Fibroblast of villous mesenchyme (primary cell): ENCODE results near the gene BAIAP2. TPM values are rescaled to one million over a fixed set of nuclear protein-coding genes. Genes with fewer than 3 reads are reported as not detected.
"Not testable (repeated sequence)": the region's sequence is repeated elsewhere in the genome, so short reads cannot be mapped to it uniquely, and the experiment has no call there.

Source experiments
- DNase-seq: peaks from one replicate; pipeline ENCODE4 v3.0.0-alpha.2; 2010; ENCODE audit warnings: low read depth
- H3K4me3 ChIP-seq: 2 replicates; pipeline ENCODE4 v1.5.1; 2011; ENCODE audit warnings: low read depth, mild to moderate bottlenecking, low read length
- total RNA-seq: library from RNA; depleted of rRNA; stranded (reverse); fragments of >200 nt; gene quantifications from 2 replicates; pipeline ENCODE4 v1.2.3, GENCODE V29; 2012
- TF ChIP-seq, protein P1 (sequence below): IDR thresholded peaks from 2 replicates; pipeline ENCODE4 v1.5.1; 2012; ENCODE audit warnings: low read depth, mild to moderate bottlenecking, low read length; ENCODE audit not compliant: insufficient read depth

The BAIAP2 gene
- total RNA-seq, 1 donor, result 25.0 TPM

DNA sequence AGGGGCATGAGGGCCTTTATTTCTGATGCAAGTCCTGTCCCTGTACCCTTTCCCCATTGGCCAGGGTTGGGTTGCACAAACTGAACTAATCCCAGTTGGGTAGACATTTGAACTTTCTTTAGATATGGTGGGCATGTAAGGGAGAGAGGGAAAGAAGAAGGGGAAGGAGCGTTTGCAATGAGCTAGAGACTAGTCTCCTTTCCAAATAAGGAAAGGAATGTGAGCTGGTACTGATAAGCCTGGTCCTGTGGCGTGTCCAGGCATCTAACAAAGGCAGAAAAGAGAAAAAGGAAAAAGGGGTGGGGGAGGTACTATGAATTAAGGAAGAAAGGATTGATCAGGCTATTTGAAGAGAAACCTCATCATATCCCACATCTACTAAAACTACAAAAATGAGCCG, 23.0 kb upstream of the BAIAP2 start:
- no peak for DNase-seq
- no peak overlapping the region for H3K4me3 ChIP-seq
- TF ChIP-seq, protein P1, sequence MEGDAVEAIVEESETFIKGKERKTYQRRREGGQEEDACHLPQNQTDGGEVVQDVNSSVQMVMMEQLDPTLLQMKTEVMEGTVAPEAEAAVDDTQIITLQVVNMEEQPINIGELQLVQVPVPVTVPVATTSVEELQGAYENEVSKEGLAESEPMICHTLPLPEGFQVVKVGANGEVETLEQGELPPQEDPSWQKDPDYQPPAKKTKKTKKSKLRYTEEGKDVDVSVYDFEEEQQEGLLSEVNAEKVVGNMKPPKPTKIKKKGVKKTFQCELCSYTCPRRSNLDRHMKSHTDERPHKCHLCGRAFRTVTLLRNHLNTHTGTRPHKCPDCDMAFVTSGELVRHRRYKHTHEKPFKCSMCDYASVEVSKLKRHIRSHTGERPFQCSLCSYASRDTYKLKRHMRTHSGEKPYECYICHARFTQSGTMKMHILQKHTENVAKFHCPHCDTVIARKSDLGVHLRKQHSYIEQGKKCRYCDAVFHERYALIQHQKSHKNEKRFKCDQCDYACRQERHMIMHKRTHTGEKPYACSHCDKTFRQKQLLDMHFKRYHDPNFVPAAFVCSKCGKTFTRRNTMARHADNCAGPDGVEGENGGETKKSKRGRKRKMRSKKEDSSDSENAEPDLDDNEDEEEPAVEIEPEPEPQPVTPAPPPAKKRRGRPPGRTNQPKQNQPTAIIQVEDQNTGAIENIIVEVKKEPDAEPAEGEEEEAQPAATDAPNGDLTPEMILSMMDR, result no peak

DNA sequence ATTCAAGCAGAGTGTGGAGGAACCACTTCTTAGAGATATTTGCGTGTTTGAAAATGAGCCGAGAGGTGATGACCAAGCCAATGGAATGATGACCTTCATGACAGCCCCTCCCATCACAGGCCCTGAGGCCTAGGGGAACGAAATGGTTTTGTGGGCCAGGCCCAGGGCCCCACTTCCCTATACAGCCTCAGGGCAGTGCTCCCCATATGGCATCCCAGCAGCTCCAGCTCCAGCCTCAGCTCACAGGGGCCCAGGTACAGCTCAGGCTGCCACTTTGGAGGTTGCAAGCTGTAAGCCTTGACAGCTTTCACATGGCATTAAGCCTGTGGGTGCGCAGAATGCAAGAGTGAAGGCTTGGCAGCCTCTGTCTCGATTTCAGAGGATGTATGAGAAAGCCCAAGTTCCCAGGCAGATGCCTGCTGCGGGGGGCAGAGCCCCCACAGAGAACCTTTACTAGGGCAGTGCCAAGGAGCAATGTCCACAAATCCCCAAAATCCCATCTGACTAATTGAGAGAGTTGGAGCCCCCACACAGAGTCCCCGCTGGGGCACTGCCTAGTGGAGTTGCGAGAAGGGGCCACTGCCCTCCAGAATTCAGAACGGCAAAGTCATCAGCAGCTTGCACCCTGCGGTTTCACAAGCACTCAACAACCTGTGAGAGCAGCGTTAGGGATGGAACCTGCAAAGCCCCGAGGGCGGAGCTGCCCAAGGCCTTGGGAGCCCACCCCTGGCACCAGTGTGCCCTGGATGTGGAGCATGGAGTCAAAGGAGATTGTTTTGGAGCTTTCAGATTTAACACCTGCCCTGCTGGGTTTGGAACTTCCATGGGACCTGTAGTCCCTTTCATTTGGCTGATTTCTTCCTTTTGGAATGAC, 22.1 kb upstream of the BAIAP2 start:
- H3K4me3 ChIP-seq, result no peak overlapping the region
- DNase-seq, result no peak
- TF ChIP-seq, protein P1, result no peak

DNA sequence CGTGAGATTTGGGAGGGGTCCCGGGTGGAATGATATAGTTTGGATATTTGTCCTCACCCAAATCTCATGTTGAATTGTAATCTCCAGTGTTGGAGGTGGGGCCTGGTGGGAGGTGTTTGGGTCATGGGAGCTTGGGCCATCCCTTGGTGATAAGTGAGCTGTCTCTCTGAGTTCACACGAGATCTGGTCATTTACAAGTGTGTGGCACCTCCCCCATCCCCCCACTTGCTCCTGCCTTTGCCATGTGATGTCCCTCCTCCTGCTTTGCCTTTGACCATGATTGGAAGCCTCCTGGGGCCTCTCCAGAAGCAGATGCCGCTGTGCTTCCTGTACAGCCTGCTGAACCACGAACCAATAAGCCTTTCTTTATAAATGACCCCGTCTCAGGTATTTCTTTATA, 21.3 kb upstream of the BAIAP2 start:
- DNase-seq, result no peak
- TF ChIP-seq, protein P1, result no peak
- no peak overlapping the region for H3K4me3 ChIP-seq

DNA sequence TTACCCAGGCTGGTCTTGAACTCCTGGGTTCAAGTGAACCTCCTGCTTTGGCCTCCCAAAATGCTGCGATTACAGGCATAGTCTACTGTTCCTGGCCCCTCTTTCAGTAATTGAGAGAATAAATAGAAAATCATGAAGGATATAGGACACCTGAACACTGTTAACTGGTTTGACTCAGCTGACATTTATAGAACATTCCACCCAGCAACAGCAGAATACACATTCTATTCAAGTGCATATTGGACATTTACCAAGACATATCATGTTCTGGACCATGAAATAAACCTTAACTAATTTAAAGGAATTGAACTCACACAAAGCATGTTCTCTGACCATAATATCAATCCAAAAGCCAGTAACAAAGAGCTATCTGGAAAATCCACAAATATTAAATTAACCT, 19.8 kb upstream of the BAIAP2 start:
- DNase-seq, result no peak
- TF ChIP-seq, protein P1, result no peak
- no peak overlapping the region for H3K4me3 ChIP-seq

DNA sequence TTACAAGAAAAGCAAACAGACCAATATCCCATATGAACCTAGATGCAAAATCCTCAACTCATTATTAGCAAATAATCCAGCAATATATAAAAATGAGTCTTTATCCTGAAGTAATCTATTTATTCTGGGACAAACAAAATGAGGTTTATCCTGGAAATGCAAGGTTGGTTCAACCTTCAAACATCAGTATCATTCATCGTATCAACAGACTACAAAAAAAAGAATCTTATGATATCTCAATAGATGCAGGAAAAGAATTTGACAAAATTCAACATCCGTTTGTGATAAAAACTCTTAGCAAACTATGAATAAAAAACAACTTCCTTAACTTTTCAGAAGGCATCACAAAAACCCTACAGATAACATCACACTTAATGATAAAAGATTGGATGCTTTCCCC, 18.4 kb upstream of the BAIAP2 start:
- TF ChIP-seq, protein P1, result no peak
- no peak overlapping the region for H3K4me3 ChIP-seq
- no peak for DNase-seq

DNA sequence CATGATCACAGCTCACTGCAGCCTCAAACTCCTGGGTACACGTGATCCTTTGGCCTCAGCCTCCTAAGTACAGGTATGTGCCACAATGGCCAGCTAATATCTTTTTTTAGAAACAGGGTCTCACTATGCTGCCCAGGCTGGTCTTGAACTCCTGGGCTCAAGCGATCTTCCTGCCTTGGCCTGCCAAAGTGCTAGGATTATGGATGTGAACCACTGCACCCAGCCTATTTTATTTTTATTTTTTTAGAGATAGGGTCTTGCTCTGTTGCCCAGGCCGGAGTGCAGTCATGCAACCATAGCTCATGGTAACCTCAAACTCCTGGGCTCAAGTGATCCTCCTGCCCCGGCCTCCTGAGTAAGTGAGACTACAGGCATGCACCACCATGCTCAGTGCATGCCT, 17.6 kb upstream of the BAIAP2 start:
- not testable (repeated sequence) for DNase-seq, H3K4me3 ChIP-seq

DNA sequence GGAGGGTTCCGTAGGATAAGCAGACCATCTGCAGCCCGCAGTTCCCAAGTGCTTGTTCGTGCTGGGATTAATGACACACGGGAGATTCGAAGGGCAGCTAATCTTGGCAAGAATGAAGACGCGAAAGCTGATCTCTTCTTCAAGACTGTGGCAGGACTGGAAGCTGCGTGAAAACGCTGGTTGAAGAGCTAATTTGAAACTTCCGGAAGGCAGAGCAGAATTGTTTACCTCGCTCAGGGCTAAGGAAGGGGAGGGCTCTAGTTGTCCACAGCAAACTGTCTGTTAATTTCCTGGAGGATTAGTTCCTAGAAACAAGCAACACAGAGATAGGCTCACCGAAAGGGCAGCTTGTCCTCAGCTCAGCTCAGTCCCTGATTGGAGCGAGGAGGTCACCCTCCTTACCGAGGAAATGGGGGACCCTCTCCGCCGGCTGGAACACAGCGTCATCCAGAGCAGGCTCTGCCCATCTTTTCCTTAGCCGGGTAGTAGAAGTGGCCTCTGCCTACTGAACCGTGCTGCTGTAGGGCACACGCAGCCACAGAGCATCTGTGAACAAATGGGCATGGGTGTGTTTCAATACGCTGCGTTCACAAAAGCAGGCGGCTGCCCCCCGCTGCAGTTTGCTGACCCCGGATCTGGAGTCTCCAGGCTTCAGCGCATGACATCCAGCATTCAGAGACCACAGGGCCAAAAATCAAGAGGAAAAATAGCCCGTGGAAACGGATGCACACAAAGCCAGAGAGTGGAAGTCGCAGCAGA, 16.7 kb upstream of the BAIAP2 start:
- TF ChIP-seq, protein P1, result no peak
- peak; percentile 80 for DNase-seq
- peak overlapping the region; percentile 38 for H3K4me3 ChIP-seq
